Subcutaneous adipose tissue (tissue), 4 donors: ENCODE results near the gene ADGRG1. TPM values are rescaled to one million over a fixed set of nuclear protein-coding genes. Genes with fewer than 3 reads are reported as not detected.

Experiments
- total RNA-seq, 4 donors: library from RNA; depleted of rRNA; stranded (reverse); fragments of >200 nt; gene quantifications; one replicate each; pipeline ENCODE4 v1.1.0, GENCODE V29; 2016
- TF ChIP-seq, protein P1 (sequence below): fragments of 450-650 bp; IDR thresholded peaks from one replicate; pipeline ENCODE4 v1.5.1; 2016; ENCODE audit warnings: low read depth, mild to moderate bottlenecking, control low read depth, antibody characterized with exemption, moderate library complexity

The ADGRG1 gene
- total RNA-seq, 4 donors from 2014 or later: 10.0 to 92.5 (median 21.2) TPM

DNA sequence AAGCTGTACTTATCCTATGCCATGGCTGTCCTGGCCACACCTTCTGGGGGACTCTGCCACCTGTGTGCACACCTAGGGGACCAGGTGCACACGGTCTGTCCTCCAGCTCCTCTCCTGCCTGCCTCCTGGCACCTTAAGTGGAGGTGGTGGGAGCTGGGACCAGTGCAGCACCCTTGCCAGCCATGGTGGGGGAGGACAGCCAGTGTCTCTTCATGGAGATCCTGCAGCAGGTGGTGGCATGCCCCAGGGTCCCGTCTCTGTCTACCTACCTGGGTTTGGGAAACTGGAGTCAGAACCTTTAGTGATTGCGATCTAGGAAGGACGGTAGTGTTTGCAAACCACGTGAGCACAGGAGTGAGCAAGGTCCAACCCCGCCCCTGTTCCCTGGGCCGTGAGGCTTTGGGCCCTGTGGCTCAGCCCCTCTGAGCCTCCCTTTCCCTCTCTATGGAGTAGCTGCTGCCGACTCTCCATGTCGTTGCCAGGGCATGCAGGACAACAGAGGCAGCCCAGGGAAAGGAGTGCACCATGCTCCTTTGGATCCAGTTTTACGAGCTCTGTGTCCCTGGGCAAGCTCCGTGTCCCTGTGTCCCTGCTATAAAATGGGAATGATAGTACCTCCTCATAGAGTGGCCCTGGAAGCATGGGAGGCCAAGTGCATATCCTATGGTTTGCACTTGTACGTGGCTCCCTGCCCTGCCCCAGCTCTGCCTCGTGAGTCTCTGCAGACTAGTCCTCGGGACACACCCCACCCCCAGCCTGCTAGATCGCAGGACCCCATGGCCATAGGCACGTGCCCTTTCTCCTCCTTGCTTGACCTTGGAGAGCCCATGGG lies 7.1 kb downstream of the ADGRG1 start:
- TF ChIP-seq, protein P1, sequence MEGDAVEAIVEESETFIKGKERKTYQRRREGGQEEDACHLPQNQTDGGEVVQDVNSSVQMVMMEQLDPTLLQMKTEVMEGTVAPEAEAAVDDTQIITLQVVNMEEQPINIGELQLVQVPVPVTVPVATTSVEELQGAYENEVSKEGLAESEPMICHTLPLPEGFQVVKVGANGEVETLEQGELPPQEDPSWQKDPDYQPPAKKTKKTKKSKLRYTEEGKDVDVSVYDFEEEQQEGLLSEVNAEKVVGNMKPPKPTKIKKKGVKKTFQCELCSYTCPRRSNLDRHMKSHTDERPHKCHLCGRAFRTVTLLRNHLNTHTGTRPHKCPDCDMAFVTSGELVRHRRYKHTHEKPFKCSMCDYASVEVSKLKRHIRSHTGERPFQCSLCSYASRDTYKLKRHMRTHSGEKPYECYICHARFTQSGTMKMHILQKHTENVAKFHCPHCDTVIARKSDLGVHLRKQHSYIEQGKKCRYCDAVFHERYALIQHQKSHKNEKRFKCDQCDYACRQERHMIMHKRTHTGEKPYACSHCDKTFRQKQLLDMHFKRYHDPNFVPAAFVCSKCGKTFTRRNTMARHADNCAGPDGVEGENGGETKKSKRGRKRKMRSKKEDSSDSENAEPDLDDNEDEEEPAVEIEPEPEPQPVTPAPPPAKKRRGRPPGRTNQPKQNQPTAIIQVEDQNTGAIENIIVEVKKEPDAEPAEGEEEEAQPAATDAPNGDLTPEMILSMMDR: no peak

DNA sequence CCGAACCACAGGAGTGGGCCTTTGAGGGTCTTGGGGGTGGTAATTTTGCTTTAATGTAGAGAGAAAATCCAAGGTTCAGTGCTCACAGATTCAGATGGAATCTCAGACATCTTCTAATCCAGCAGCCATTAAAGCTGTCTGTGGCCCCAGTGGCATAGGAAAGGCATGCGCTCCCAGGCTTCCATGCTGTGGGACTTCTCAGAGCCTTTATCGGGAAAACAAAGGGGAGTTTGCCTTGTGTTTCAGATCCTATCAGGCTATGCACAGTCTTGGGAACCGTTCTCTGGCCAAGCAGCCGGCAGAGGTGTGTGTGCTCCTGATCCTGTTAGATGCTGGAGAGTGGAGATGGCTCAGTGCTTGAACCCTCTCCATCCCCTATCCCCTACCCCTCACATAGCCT lies 7.8 kb downstream of the ADGRG1 start:
- TF ChIP-seq, protein P1: no peak

DNA sequence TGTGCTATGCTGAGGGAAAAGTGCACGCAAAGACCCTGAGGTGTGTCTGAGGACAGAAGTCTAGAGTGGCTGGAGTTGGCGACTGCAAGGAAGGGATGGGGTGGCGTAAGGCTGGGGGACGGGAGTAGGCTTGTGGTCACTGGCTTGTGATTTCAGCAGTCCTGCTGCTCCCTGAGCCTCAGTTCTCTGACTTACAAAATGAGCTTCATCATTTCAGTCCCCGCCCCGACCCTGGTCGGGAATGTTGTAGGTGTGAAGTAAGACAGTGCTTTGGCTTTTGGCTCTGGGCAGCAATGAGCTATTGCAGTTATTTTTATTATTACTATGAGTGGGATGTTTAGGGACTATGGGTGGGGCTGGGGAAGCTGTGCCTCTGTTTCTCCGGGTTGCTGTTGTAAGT lies 8.6 kb downstream of the ADGRG1 start:
- TF ChIP-seq, protein P1: no peak

DNA sequence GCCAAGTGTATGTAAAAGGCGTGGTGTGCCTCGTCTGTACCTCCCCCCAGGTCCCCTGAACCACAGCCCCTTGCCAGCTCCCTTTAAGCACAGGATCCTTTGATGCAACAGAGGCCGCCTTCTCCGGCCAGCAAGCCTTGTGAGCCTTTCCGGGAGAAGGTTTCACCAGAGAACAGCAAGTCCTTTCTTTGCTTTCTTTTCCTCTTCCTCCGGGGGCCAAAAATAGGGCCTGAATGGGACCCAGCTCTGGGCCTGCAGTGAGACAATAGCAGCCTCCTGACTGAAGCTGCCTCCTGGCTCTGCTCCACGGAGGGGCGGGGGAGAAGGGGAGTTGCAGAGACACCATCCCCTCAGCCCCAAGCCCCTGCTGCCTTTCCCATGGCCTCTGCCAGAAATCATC lies 9.0 kb downstream of the ADGRG1 start:
- TF ChIP-seq, protein P1: no peak

DNA sequence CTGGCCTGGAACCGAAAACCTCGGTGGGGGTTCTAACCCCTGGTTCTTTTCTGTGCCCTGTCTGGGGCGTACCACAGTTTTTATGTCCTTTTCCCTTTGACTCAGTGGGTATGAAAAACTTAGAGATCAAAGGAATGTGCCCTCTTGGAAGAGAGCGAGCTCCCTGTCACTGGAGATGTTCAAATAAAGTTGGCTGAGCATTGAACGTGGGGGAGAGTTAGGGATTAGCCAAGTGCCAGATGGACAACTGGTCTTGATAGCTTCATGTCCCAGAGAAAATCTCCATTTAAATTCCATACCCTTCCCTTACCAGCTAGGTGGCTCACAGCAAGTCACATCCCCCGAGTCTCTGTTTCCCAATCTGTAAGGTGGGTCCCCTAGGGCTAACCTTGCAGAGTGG lies 9.5 kb downstream of the ADGRG1 start:
- TF ChIP-seq, protein P1: no peak

DNA sequence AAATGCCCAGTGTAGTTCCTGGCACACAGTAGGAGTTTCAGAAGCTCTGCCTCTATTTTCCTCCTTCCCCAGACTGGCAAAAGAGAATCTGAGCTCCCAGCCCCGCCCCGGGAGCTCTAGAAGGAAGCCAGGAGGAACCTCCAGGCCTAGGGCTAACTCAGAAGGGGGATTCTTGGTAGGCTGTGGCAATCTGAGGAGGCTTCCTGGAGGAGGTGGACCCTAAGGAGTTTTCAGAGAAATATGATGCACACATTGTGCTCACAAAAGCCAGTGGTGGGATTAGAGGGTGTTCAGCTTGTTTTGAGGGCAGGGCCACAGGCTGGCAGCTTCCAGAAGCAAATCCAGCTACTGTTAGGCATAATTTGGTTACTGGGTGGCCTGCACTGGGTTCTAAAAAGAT lies 10.0 kb downstream of the ADGRG1 start:
- TF ChIP-seq, protein P1: no peak

DNA sequence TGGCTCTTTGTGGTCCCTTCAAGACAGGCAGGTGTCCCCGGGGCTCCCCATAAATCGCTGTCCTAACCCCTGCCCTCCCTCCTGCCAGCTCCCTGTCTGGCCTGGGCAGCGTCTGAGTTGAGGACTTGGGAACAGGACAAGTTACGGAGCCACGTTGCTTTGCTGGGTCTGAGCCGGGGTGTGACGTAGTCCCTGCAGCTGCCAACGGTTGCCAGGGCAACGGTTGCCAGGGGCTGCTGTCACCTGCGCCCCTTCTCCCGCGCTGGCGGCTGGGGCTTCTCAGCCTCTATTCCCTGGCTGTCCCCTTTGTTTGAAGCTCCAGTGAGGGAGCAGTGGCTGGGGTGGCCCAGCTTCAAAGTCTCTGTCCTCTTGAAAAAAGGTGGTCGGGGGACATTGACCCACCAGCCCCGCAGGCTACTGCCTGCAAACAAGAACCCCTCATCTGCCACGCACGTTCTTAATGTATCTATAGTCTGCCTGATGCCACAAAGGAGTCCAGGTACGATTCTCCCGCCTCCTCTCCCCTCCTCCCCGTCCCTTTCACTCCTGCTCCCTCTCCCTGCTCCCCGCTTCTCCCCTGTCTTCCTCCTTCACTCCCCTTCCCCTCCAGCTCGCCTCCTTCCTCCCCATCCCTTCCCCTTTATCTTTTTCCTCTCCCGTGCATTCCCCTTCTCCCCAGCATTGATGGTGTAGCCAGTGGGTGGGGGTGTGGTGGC lies 10.9 kb downstream of the ADGRG1 start:
- TF ChIP-seq, protein P1: no peak
